SH-SY5Y (cell line): ENCODE results near the gene CEP89.

ENCODE experiments used
- GATA2 ChIP-seq: IDR thresholded peaks from 2 replicates; pipeline ENCODE4 v1.6.1; 2011; ENCODE audit warnings: mild to moderate bottlenecking, low read depth, low read length
- GATA3 ChIP-seq: IDR thresholded peaks from 2 replicates; pipeline ENCODE4 v1.6.1; 2011; ENCODE audit warnings: low read depth, mild to moderate bottlenecking, low read length, moderate library complexity

DNA sequence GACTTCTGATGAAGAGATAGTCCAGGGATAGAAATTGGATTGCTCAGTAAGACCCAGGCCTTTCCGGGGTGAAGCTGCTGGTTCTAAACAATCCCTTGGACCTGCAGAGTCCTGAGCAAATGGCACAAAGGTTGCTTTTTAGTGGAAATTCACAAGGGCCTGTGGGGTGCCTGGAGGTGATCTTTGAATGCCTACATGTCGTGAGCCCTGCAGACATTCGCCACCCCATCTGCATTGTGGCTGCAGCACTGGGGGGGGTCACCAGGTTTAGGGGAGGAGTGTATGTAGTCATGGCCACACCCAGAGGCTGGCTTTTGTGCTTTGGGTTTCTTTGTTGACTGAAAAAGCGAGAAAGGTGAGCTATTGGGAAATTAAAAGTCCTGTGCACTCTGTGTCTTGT is 143.6 kb downstream of the CEP89 start:
- TF ChIP-seq GATA2 = no peak
- no peak for TF ChIP-seq GATA3
